Measurements from ENCODE around the gene TGIF1.

DNA sequence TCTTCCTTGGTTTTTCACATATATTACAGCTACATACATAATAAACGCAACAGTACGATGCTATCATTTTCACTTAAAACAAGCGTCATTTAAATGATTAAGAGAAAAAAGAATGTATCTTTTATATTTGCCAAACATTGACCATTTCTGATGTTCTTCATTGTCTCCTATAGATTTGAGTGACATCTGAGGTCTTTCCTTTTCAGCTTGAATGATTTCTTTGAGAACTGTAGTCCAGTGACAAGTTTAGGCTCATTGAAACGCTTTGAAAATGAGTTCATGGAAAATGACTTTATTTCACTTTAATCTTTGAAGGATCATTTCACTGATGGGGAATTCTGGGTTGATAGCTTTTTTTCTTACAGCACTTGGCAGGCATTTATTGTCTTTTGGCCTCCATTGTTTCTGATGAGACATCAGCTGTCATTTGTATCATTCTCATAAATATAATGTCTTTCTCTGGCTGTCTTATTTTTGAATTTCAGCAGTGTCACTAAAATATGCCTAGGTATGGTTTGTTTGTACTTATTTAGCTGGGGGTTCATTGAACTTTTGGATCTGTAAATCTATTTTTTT lies 10.9 kb downstream of the TGIF1 start:
- TF ChIP-seq FOXK2 (IDR thresholded peaks at IDR 0.05) (no peak), CTBP1 (IDR thresholded peaks at IDR 0.05; ENCODE audit: borderline replicate concordance) (no peak), BHLHE40 (IDR thresholded peaks at IDR 0.05; ENCODE audit: borderline replicate concordance) (no peak), HDGF (IDR thresholded peaks at IDR 0.05; ENCODE audit: borderline replicate concordance) (no peak), ELF4 (IDR thresholded peaks at IDR 0.05) (no peak), FOXM1 (IDR thresholded peaks at IDR 0.05; ENCODE audit: borderline replicate concordance) (no peak), TARDBP (IDR thresholded peaks at IDR 0.05) (no peak), ZNF384 (IDR thresholded peaks at IDR 0.05) (no peak), SUZ12 (IDR thresholded peaks at IDR 0.05) (no peak), LEF1 (IDR thresholded peaks at IDR 0.05; ENCODE audit: borderline replicate concordance) (no peak)
- TF ChIP-seq, protein P1, sequence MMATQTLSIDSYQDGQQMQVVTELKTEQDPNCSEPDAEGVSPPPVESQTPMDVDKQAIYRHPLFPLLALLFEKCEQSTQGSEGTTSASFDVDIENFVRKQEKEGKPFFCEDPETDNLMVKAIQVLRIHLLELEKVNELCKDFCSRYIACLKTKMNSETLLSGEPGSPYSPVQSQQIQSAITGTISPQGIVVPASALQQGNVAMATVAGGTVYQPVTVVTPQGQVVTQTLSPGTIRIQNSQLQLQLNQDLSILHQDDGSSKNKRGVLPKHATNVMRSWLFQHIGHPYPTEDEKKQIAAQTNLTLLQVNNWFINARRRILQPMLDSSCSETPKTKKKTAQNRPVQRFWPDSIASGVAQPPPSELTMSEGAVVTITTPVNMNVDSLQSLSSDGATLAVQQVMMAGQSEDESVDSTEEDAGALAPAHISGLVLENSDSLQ (IDR thresholded peaks at IDR 0.05) = no peak

All from HEK293T (cell line).